Chondrocyte (in vitro differentiated cells): Measurements from ENCODE around the gene CHRNA7. TPM values are rescaled to one million over a fixed set of nuclear protein-coding genes. Genes with fewer than 3 reads are reported as not detected.

Experiments
- DNase-seq: peaks from one replicate; pipeline ENCODE4 v3.0.0; 2021; ENCODE audit warnings: mixed read lengths, low spot score
- H3K27ac Mint-ChIP-seq: one replicate; pipeline ENCODE4 v1.8.0; 2021; ENCODE audit warnings: mild to moderate bottlenecking, moderate library complexity, mixed read lengths; ENCODE audit not compliant: unreplicated experiment
- H3K27me3 Mint-ChIP-seq: 2 replicates; pipeline ENCODE4 v1.8.0; 2021; ENCODE audit warnings: low read depth, mixed read lengths
- H3K36me3 Mint-ChIP-seq: 2 replicates; pipeline ENCODE4 v1.8.0; 2021; ENCODE audit warnings: low read depth, mixed read lengths
- H3K4me1 Mint-ChIP-seq: 2 replicates; pipeline ENCODE4 v1.8.0; 2021; ENCODE audit warnings: low read depth, mild to moderate bottlenecking, mixed read lengths
- H3K4me3 Mint-ChIP-seq: one replicate; pipeline ENCODE4 v1.8.0; 2021; ENCODE audit warnings: mild to moderate bottlenecking, moderate library complexity, mixed read lengths; ENCODE audit not compliant: unreplicated experiment
- H3K9me3 Mint-ChIP-seq: 2 replicates; pipeline ENCODE4 v1.8.0; 2021; ENCODE audit warnings: low read depth, mixed read lengths
- total RNA-seq: library from RNA; stranded (reverse); gene quantifications from 3 replicates; pipeline ENCODE4 v1.2.1, GENCODE V29; 2021
- TF ChIP-seq, protein P1 (sequence below): fragments of 200-600 bp; sonication (generic); IDR thresholded peaks from 2 replicates; pipeline ENCODE4 v1.5.0; 2021; ENCODE audit warnings: antibody characterized with exemption, mild to moderate bottlenecking, moderate library complexity

The CHRNA7 gene
- total RNA-seq, 1 donor from 2014 or later, result 1.5 TPM

DNA sequence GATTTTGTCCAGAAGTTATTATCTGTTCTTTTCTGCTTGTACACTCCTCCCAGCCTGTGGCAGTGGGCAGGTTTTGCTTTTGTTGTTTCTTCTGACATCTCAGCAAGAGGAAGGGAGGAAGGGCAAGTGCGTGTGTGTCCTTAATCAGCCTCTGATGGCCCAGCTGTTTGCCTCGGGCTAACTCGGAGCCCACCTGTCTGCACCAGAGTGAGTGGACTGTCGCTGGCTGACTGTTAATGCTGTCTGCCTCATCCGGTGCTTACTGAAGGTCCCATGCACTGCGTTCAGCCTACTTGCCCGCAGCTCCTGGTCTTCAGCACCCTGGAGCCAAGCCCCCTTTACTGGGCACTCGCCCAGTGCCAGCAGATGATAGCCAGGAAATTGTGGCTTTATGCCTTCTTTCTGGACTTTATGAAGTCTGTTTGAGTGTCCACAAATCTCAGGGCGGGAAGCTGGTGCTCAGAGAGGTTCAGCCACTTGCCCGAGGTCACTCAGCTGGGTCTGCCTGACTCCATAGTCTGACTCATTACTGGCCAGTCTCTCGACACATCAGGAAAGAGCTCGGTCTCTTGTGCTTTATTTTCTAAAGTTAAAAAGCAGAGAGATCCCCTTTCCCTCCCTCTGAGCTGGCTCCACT, 89.5 kb downstream of the CHRNA7 start:
- TF ChIP-seq, protein P1, sequence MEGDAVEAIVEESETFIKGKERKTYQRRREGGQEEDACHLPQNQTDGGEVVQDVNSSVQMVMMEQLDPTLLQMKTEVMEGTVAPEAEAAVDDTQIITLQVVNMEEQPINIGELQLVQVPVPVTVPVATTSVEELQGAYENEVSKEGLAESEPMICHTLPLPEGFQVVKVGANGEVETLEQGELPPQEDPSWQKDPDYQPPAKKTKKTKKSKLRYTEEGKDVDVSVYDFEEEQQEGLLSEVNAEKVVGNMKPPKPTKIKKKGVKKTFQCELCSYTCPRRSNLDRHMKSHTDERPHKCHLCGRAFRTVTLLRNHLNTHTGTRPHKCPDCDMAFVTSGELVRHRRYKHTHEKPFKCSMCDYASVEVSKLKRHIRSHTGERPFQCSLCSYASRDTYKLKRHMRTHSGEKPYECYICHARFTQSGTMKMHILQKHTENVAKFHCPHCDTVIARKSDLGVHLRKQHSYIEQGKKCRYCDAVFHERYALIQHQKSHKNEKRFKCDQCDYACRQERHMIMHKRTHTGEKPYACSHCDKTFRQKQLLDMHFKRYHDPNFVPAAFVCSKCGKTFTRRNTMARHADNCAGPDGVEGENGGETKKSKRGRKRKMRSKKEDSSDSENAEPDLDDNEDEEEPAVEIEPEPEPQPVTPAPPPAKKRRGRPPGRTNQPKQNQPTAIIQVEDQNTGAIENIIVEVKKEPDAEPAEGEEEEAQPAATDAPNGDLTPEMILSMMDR, result no peak
- no peaks in the 10 kb centered on the region for H3K36me3 Mint-ChIP-seq
- no peaks in the 10 kb centered on the region for H3K9me3 Mint-ChIP-seq
- H3K4me3 Mint-ChIP-seq, result no peak overlapping the region
- H3K27me3 Mint-ChIP-seq, result peaks cover 12% of the 10 kb centered on the region
- no peaks in the 10 kb centered on the region for H3K4me1 Mint-ChIP-seq
- no peak for DNase-seq
- H3K27ac Mint-ChIP-seq, result no peak overlapping the region

DNA sequence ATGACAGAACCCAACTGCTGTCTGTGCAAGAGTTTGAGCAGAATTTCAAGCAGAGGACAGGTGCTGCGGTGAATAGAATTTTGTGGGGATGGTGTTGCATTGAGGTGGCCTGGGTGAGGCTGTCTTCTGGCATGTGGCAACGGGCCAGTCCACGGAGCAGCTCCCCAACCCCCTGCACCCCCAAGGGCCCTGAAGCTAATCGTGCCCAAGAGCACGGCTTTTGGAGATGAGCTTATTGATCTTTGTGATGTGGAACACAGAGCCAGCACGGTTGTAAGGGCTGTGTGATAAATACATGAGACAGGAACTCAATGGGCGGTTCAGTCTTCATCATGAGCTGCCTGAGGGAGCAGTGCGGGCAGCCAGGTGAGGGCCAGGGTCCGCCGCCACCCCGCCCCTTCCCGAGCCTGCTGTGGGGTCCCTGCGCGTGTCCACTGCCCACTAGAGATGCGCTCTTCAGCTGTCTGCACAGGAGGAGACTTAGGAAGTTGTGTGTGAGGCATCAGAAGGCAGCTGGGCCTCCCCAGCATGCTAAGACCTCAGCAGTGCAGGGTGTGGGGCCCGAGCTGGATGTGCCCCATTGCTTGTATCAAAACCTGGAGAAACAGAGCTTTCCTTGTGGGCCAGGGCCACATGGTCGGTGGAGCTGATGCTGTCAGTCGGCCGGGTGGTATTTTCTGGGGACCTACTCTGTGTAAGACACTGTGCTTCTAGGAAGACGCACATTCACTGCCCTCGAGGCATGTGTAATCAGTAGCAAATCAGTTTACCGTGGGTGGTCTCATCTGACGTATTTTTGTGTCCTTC, 90.5 kb downstream of the CHRNA7 start:
- Mint-ChIP-seq H3K27me3 (peaks cover 19% of the 10 kb centered on the region), H3K27ac (no peak overlapping the region), H3K36me3 (no peaks in the 10 kb centered on the region), H3K4me1 (no peaks in the 10 kb centered on the region), H3K4me3 (no peak overlapping the region), H3K9me3 (no peaks in the 10 kb centered on the region)
- DNase-seq, result no peak
- TF ChIP-seq, protein P1, result no peak

DNA sequence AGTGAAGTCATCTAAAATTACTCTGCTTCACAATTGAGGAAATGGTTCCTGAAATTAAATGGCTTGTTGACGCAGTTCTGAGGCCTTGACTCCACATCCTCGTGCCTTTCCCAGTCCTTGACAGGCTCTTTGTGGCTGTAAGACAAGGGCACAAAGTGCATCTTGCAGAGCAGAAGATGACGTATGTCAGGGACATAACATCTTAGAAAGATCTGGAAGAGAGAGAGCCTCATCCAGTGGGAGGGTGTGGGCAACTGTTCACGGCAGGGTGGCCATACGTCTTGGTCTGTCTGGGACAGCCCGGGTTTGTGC, 91.0 kb downstream of the CHRNA7 start:
- peaks cover 19% of the 10 kb centered on the region for H3K27me3 Mint-ChIP-seq
- no peaks in the 10 kb centered on the region for H3K4me1 Mint-ChIP-seq
- no peak overlapping the region for H3K27ac Mint-ChIP-seq
- H3K36me3 Mint-ChIP-seq, result no peaks in the 10 kb centered on the region
- H3K9me3 Mint-ChIP-seq, result no peaks in the 10 kb centered on the region
- TF ChIP-seq, protein P1, result no peak
- no peak for DNase-seq
- H3K4me3 Mint-ChIP-seq, result no peak overlapping the region

DNA sequence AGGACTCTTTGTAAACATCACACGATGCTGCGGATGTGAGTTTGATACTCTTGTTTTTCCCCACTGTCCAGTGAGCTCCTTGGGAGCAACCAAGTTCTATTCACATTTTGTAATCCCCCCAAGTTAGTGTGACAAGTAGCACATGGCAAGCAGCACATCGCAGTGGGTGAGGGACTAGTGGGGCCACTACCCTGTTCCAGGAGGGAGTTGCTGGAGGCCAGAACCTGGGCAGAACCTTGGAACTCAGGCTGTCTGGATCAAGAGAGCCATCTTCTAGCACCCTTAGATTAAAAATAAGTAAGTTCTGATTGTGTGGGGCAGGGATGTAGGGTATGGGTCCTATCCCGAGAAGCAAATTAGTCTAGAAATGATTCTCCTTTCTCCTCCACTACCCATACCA, 91.7 kb downstream of the CHRNA7 start:
- no peaks in the 10 kb centered on the region for H3K9me3 Mint-ChIP-seq
- TF ChIP-seq, protein P1, result no peak
- H3K4me1 Mint-ChIP-seq, result no peaks in the 10 kb centered on the region
- DNase-seq, result no peak
- H3K27me3 Mint-ChIP-seq, result peaks cover 19% of the 10 kb centered on the region
- no peak overlapping the region for H3K27ac Mint-ChIP-seq
- no peak overlapping the region for H3K4me3 Mint-ChIP-seq
- H3K36me3 Mint-ChIP-seq, result no peaks in the 10 kb centered on the region

DNA sequence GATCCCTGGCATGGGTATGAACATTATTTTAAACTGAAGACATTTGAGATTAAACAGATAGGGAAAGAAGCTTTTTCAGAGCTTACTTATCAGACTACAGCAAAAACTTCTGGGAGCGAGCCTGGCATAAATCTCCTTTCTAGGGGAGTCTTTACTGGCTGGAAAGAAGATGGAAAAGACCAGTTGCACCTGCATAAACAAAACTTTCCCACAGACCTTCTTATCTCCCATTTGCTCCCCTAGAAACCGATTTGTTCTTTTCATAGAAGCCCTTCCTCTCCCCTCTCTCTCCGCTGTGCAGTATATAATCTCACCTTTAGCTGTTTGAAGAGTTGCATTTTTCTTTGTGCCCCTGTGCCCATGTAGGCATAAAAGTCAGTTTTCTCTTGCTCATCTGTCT, 93.2 kb downstream of the CHRNA7 start:
- Mint-ChIP-seq H3K27ac (no peak overlapping the region), H3K9me3 (no peaks in the 10 kb centered on the region), H3K27me3 (peaks cover 21% of the 10 kb centered on the region), H3K4me1 (no peaks in the 10 kb centered on the region), H3K4me3 (no peak overlapping the region), H3K36me3 (no peaks in the 10 kb centered on the region)
- TF ChIP-seq, protein P1, result no peak
- DNase-seq, result no peak
